ENCODE measurements around the gene COQ10A. TPM values are rescaled to one million over a fixed set of nuclear protein-coding genes. Genes with fewer than 3 reads are reported as not detected.

Gene COQ10A
- 10 to 100 TPM in 1 of 6 experiments, 1 to 10 TPM in 5; 6.4 to 10.7 (median 8.2) TPM for total RNA-seq (2021; fragmentation: NEBNext Ultra II Directional; extraction: Animal tissue kit (Norgen Biotek cat#: 25700))
- long read RNA-seq, transcript COQ10A-201 (5 exons, 1,652 nt) = major isoform, 14 of 17 reads
- long read RNA-seq, partial matches to known transcripts = 0 of 17 reads
- long read RNA-seq, other reads (novel, unspliced or antisense) = 3 of 17 reads

DNA sequence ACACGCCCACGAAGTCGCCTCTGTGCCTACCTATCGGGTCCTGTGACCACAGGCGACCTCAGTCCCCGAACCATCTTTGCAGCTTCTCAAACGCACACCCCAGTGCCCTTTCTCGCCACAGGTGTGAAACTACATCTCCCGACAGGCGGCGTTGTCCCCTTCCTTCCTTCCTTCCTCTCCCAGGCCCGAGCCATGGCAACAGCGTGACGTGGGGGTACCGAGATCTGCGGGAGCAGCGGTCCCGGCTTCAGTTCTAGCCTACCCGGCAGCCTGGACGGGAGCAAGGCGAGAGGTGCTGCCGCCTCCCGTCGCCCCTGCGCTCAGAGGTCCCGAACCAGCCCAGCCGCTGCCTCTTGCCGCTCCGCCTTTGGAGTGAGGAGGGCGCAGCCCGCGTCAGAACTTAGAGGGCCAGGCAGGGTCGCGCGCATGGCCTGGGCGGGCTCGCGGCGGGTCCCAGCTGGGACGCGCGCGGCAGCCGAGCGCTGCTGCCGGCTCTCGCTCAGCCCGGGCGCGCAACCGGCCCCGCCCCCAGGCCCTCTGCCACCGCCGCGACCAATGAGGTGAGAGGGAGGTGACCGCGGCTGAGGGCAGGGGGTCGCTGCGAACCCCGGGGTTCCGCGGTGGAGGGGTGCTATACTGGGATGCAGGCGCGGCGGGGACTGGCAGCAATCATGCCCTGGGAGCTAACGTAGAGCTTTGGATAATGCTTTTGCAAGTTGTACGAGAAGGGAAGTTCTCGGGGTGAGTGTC lies at the start of gene COQ10A:
Gene COQ10A, plus strand, starts transcription at position 250 of the 750 bp plus-strand sequence. Its CDS starts 177 bp downstream, at position 427.
- TF ChIP-seq, protein P1, sequence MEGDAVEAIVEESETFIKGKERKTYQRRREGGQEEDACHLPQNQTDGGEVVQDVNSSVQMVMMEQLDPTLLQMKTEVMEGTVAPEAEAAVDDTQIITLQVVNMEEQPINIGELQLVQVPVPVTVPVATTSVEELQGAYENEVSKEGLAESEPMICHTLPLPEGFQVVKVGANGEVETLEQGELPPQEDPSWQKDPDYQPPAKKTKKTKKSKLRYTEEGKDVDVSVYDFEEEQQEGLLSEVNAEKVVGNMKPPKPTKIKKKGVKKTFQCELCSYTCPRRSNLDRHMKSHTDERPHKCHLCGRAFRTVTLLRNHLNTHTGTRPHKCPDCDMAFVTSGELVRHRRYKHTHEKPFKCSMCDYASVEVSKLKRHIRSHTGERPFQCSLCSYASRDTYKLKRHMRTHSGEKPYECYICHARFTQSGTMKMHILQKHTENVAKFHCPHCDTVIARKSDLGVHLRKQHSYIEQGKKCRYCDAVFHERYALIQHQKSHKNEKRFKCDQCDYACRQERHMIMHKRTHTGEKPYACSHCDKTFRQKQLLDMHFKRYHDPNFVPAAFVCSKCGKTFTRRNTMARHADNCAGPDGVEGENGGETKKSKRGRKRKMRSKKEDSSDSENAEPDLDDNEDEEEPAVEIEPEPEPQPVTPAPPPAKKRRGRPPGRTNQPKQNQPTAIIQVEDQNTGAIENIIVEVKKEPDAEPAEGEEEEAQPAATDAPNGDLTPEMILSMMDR (IDR thresholded peaks at IDR 0.05) = peak; percentile 87
- DNase-seq = peak; percentile 87
- Mint-ChIP-seq H3K27ac (peak within 1 kb of the TSS; percentile 95), H3K27me3 (ENCODE audit: insufficient read depth) (peaks cover 4% of the 10 kb centered on the region), H3K9me3 (no peaks in the 10 kb centered on the region), H3K36me3 (ENCODE audit: low read depth) (peaks cover 3% of the 10 kb centered on the region), H3K4me3 (peak within 1 kb of the TSS; percentile 97), H3K4me1 (ENCODE audit: low read depth) (peaks cover 28% of the 10 kb centered on the region)

DNA sequence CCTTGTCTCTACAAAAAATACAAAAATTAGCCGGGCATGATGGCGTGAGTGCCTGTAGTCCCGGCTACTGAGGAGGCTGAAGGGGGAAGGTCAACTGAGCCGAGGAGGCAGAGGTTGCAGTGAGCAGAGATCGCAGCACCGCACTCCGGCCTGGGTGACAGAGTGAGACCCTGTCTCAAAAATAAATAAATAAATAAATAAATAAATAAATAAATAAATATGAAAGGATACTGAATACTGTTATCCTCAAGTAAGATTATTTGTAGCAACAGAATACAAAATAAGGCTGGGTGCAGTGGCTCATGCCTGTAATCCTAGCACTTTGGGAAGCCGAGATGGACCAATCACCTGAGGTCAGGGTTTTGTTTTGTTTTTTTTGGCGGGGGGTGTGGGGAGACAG lies 46.9 kb upstream of the COQ10A start:
- Mint-ChIP-seq H3K27ac (0 out of 2 replicates have a peak overlapping the region, but pooled peaks have one; percentile 13), H3K4me3 (peak overlapping the region; percentile 94), H3K36me3 (ENCODE audit: low read depth) (peaks cover 11% of the 10 kb centered on the region), H3K27me3 (ENCODE audit: insufficient read depth) (peaks cover 9% of the 10 kb centered on the region), H3K4me1 (ENCODE audit: low read depth) (peaks cover 33% of the 10 kb centered on the region), H3K9me3 (no peaks in the 10 kb centered on the region)
- no peak for DNase-seq
- TF ChIP-seq, protein P1 (IDR thresholded peaks at IDR 0.05) = no peak

DNA sequence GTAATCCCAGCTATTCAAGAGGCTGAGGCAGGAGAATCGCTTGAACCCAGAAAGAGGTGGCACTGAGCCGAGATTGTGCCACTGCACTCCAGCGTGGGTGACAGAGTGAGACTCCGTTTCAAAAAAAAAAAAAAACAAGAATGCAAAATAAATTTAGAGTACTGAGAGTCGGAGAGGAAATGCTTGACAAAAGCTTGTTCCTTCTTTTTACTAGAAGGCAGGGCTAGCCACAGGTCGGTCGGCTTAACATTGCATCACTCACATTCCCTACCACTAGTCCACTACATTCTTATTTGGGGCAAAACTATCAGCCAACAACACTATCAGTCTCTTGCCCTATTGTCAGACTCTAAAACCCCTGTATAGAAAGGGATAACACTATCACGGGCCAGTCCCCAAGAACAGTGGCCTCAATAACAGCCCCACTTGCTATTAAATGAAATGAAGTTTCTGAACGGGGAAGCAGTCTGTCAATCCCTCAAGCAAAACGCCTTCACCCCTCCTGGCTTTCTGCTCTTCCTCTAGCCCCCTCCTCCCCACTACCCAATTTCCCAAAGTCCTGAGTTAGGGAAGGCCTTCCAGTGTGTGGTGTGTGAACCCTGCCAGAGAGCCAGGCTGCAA lies 46.0 kb upstream of the COQ10A start:
- peak overlapping the region; percentile 94 for H3K4me3 Mint-ChIP-seq
- TF ChIP-seq, protein P1 (IDR thresholded peaks at IDR 0.05) = no peak
- H3K27me3 Mint-ChIP-seq (ENCODE audit: insufficient read depth) = peaks cover 9% of the 10 kb centered on the region
- H3K27ac Mint-ChIP-seq = peak overlapping the region; percentile 96
- H3K4me1 Mint-ChIP-seq (ENCODE audit: low read depth) = peaks cover 37% of the 10 kb centered on the region
- peaks cover 5% of the 10 kb centered on the region for H3K36me3 Mint-ChIP-seq (ENCODE audit: low read depth)
- DNase-seq = peak; percentile 39
- H3K9me3 Mint-ChIP-seq = no peaks in the 10 kb centered on the region

DNA sequence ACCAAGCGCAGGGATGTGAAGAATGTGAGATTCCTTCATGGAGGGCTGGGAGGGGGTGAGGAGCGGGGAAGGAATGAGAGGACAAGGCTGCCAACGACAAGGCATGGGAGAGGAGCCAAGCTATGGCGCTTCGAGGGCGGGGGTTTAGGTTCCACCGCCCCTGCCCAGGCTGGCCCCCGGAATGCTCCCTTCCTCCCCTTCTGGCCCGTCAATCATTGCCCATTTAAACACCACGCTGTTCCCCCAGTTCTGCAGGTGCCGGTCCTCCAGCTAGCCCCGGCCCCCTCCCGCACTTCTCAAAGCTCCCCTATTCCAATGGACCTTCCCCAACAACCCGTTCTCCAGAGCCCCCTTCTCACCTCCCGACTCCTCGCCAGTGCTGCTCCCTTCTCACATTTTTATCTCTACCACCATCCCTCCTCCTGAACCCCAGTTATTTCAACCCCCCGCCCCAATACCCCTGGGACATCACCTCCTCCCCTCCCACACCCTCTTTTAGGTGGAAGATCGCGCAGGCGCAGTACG lies 45.4 kb upstream of the COQ10A start:
- Mint-ChIP-seq H3K4me3 (peak overlapping the region; percentile 94), H3K27me3 (ENCODE audit: insufficient read depth) (peaks cover 9% of the 10 kb centered on the region), H3K36me3 (ENCODE audit: low read depth) (peaks cover 5% of the 10 kb centered on the region), H3K4me1 (ENCODE audit: low read depth) (peaks cover 37% of the 10 kb centered on the region), H3K9me3 (no peaks in the 10 kb centered on the region), H3K27ac (peak overlapping the region; percentile 96)
- TF ChIP-seq, protein P1 (IDR thresholded peaks at IDR 0.05) = no peak
- DNase-seq = peak; percentile 66

DNA sequence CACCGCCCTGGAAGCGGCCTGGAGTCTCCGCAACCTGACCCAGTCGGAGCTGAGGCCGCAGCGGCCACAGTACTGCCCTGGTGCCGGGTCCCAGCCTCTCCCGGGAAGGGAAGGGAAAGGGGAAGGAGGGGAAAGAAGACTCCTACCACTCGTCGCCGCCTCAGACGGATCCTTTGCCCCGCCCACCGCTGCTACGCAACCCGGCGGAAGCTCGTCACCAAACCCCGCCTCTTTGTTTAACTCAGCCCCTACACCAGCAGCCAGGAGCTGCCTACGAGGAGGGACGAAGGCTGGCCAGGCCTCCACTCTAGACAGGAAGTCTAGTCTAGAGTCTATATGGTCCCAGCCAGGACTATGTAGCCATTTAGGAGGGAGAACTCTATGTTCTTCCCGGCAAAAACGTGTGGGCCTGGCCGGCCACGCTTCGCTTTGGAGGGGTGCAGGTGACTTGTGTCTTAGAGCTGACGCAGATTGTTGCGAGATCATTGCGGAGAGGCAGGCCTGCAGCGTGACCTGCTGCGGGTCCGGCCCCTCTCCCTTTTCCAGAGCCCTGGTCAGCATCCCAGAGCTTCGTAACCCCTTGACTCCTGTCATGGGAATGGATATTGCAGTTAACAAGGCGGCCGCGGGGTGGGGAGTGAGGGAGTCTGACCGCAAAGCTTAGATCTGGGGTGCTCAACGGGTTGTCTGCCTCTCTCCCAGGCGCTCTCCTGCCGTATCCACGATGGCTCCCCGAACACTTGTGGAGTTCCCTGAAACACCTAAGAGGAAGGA lies 44.8 kb upstream of the COQ10A start, which contains the start of gene RNF41:
Gene RNF41, minus strand, starts transcription at position 166 of the 774 bp plus-strand sequence. CDS start 7,875 bp downstream, outside the sequence.
- Mint-ChIP-seq H3K4me3 (peak within 1 kb of the TSS; percentile 94), H3K27me3 (ENCODE audit: insufficient read depth) (peaks cover 9% of the 10 kb centered on the region), H3K36me3 (ENCODE audit: low read depth) (no peaks in the 10 kb centered on the region), H3K27ac (peak within 1 kb of the TSS; percentile 96), H3K9me3 (no peaks in the 10 kb centered on the region), H3K4me1 (ENCODE audit: low read depth) (peaks cover 32% of the 10 kb centered on the region)
- peak; percentile 96 for DNase-seq
- TF ChIP-seq, protein P1 (IDR thresholded peaks at IDR 0.05) = peak; percentile 51
